ENCODE measurements around the gene MTCP1.

DNA sequence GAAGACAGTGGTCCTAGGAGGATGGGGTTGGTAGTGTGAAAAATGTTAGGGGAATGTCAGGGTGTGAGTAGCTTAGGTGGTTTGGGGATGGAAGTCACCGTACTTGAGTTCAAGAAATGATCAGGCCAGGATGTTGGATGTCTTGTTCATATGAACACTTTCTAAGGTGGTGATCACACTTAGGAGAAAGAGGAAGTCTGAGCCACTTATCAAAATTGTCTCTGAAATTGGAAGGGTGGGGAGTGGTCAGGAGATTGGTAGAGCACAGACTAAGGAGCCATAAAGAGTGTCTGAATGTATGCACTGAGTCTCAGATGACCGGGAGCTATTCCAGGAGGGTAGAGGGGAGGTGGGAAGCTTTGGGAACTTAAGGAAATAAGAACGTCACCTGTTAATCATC is 17.3 kb downstream of the MTCP1 start:
- TF ChIP-seq, protein P1, sequence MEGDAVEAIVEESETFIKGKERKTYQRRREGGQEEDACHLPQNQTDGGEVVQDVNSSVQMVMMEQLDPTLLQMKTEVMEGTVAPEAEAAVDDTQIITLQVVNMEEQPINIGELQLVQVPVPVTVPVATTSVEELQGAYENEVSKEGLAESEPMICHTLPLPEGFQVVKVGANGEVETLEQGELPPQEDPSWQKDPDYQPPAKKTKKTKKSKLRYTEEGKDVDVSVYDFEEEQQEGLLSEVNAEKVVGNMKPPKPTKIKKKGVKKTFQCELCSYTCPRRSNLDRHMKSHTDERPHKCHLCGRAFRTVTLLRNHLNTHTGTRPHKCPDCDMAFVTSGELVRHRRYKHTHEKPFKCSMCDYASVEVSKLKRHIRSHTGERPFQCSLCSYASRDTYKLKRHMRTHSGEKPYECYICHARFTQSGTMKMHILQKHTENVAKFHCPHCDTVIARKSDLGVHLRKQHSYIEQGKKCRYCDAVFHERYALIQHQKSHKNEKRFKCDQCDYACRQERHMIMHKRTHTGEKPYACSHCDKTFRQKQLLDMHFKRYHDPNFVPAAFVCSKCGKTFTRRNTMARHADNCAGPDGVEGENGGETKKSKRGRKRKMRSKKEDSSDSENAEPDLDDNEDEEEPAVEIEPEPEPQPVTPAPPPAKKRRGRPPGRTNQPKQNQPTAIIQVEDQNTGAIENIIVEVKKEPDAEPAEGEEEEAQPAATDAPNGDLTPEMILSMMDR (IDR thresholded peaks at IDR 0.05), result no peak
- TF ChIP-seq POLR2AphosphoS5 (IDR thresholded peaks at IDR 0.05; ENCODE audit: low read depth, low read length), result no peak

Measured in Panc1 (cell line).